HG03280 (cell line): Measurements from ENCODE around the gene C1QTNF7.

Experiments
- ATAC-seq: cut with Tn5 transposase; IDR thresholded peaks from one replicate; pipeline ENCODE4 v1.9.1; 2021; ENCODE audit warnings: mild to moderate bottlenecking, moderate library complexity; ENCODE audit not compliant: unreplicated experiment

The C1QTNF7 gene

GRCh38 chr4:15413010-15413622 is 14.7 kb upstream of the C1QTNF7 start:
- no peak for ATAC-seq

GRCh38 chr4:15413623-15414019 is 14.2 kb upstream of the C1QTNF7 start:
- no peak for ATAC-seq

- ATAC-seq = no peak
These were observed 13.2 kb upstream of the C1QTNF7 start for GRCh38 chr4:15414551-15415091.

- no peak for ATAC-seq
These were observed 11.2 kb upstream of the C1QTNF7 start for GRCh38 chr4:15416357-15417232.

- ATAC-seq = no peak
These were observed 10.6 kb upstream of the C1QTNF7 start for GRCh38 chr4:15417233-15417660.

GRCh38 chr4:15418956-15419355 is 8.9 kb upstream of the C1QTNF7 start:
- no peak for ATAC-seq

GRCh38 chr4:15420642-15421041 is 7.2 kb upstream of the C1QTNF7 start:
- no peak for ATAC-seq

- ATAC-seq = no peak
These were observed 4.5 kb upstream of the C1QTNF7 start for GRCh38 chr4:15423285-15423711.

GRCh38 chr4:15425520-15425919 is 2.3 kb upstream of the C1QTNF7 start:
- ATAC-seq = no peak

GRCh38 chr4:15427161-15427560 is 672 bp upstream of the C1QTNF7 start:
- ATAC-seq = no peak

GRCh38 chr4:15428611-15429010 is 778 bp downstream of the C1QTNF7 start:
- no peak for ATAC-seq

- ATAC-seq = no peak
These were observed 6.3 kb downstream of the C1QTNF7 start for GRCh38 chr4:15434091-15434490.

- ATAC-seq = no peak
These were observed 6.8 kb downstream of the C1QTNF7 start for GRCh38 chr4:15434676-15435075.

GRCh38 chr4:15436513-15436912 is 8.7 kb downstream of the C1QTNF7 start:
- ATAC-seq = no peak

- ATAC-seq = no peak
These were observed 11.2 kb downstream of the C1QTNF7 start for GRCh38 chr4:15438939-15439524.

GRCh38 chr4:15443371-15444160 is 15.7 kb downstream of the C1QTNF7 start:
- ATAC-seq = no peak

GRCh38 chr4:15444276-15444675 is 16.4 kb downstream of the C1QTNF7 start:
- no peak for ATAC-seq

GRCh38 chr4:15444879-15445547 is 17.2 kb downstream of the C1QTNF7 start:
- no peak for ATAC-seq

GRCh38 chr4:15451181-15451865 is 23.5 kb downstream of the C1QTNF7 start:
- ATAC-seq = no peak
